ENCODE results near the gene ZBTB34.

Gene ZBTB34

DNA sequence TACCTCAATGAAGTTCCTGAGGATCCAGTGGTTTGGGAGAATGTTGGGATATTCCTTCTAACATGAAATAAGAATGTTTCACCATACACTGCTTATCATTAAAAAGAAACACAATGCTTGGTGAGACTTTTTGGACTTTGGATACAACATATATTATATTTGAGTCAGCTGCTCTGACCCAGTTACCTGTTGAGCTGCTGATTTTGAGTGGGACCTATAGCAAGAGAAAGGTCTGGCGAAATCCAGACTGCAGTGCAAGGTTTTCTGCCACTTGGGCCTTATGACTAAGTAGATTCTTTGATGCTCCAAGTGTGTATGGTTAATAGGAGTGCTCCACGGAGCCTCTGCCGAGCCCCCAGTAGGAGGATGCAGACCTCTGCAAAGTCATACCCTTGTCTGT is 44.1 kb downstream of the ZBTB34 start:
- Histone ChIP-seq H3K27ac (ENCODE audit: low read depth, low read length, poor library complexity, severe bottlenecking) (no peak overlapping the region), H3K9me3 (ENCODE audit: low read length) (peaks cover 8% of the 10 kb centered on the region; the same call in 1 of the 2 replicates)

DNA sequence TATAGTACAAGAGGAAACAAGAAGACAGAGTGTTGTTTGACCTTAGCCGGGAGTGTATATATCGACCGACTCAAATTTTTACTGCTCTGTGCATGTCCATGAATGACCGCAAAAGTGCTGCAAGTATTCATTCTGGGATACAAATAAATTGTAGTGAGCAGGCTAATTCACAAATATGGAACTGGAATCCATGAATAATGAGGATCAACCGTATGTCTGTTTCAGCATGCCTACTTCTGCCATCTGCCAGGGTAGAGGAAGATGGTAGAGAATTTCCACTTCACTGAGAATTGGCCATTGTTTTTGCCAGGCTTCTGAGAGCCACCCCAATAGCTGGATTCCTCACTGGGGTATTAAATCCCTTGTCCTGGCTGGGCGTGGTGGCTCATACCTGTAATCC is 45.7 kb downstream of the ZBTB34 start:
- H3K27ac ChIP-seq (ENCODE audit: low read depth, low read length, poor library complexity, severe bottlenecking): no peak overlapping the region
- H3K9ac ChIP-seq (ENCODE audit: low read length): no peak overlapping the region
- no peak overlapping the region for H2AFZ ChIP-seq (ENCODE audit: low read length)
- H3K27me3 ChIP-seq (ENCODE audit: insufficient read depth, low read length): peaks cover 8% of the 10 kb centered on the region; the same call in 1 of the 2 replicates
- peaks cover 6% of the 10 kb centered on the region; the same call in 1 of the 2 replicates for H3K9me3 ChIP-seq (ENCODE audit: low read length)
- no peaks in the 10 kb centered on the region for H3K9me2 ChIP-seq (ENCODE audit: low read depth, low read length)
- TF ChIP-seq EZH2 (IDR thresholded peaks at IDR 0.05; ENCODE audit: borderline replicate concordance, low read length): no peak
- H3F3A ChIP-seq (ENCODE audit: insufficient read depth, low read length): no peaks in the 10 kb centered on the region
- H3K4me1 ChIP-seq (ENCODE audit: insufficient read depth, low read length, severe bottlenecking): no peaks in the 10 kb centered on the region
- H3K36me3 ChIP-seq (ENCODE audit: insufficient read depth, low read length): peaks cover 1% of the 10 kb centered on the region; the same call in 1 of the 2 replicates
- H3K79me2 ChIP-seq (ENCODE audit: insufficient read depth, low read length): no peaks in the 10 kb centered on the region
- no peaks in the 10 kb centered on the region for H4K20me1 ChIP-seq (ENCODE audit: insufficient read depth, low read length)
- no peak overlapping the region for H3K4me2 ChIP-seq (ENCODE audit: low read length)
- H3K4me3 ChIP-seq (ENCODE audit: low read depth, low read length, poor library complexity, severe bottlenecking): no peak overlapping the region

More for the DNA sequence above, 44.1 kb downstream of the ZBTB34 start:
- Histone ChIP-seq H3K36me3 (ENCODE audit: insufficient read depth, low read length) (peaks cover 4% of the 10 kb centered on the region; the same call in 1 of the 2 replicates), H2AFZ (ENCODE audit: low read length) (no peak overlapping the region), H3K27me3 (ENCODE audit: insufficient read depth, low read length) (peaks cover 9% of the 10 kb centered on the region; the same call in 1 of the 2 replicates), H4K20me1 (ENCODE audit: insufficient read depth, low read length) (no peaks in the 10 kb centered on the region), H3K4me1 (ENCODE audit: insufficient read depth, low read length, severe bottlenecking) (no peaks in the 10 kb centered on the region), H3K79me2 (ENCODE audit: insufficient read depth, low read length) (no peaks in the 10 kb centered on the region), H3K4me2 (ENCODE audit: low read length) (no peak overlapping the region), H3K4me3 (ENCODE audit: low read depth, low read length, poor library complexity, severe bottlenecking) (no peak overlapping the region), H3K9me2 (ENCODE audit: low read depth, low read length) (no peaks in the 10 kb centered on the region), H3F3A (ENCODE audit: insufficient read depth, low read length) (no peaks in the 10 kb centered on the region), H3K9ac (ENCODE audit: low read length) (no peak overlapping the region)
- no peak for TF ChIP-seq EZH2 (IDR thresholded peaks at IDR 0.05; ENCODE audit: borderline replicate concordance, low read length)
- TF ChIP-seq, protein P1, sequence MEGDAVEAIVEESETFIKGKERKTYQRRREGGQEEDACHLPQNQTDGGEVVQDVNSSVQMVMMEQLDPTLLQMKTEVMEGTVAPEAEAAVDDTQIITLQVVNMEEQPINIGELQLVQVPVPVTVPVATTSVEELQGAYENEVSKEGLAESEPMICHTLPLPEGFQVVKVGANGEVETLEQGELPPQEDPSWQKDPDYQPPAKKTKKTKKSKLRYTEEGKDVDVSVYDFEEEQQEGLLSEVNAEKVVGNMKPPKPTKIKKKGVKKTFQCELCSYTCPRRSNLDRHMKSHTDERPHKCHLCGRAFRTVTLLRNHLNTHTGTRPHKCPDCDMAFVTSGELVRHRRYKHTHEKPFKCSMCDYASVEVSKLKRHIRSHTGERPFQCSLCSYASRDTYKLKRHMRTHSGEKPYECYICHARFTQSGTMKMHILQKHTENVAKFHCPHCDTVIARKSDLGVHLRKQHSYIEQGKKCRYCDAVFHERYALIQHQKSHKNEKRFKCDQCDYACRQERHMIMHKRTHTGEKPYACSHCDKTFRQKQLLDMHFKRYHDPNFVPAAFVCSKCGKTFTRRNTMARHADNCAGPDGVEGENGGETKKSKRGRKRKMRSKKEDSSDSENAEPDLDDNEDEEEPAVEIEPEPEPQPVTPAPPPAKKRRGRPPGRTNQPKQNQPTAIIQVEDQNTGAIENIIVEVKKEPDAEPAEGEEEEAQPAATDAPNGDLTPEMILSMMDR (IDR thresholded peaks at IDR 0.05; ENCODE audit: low read length): no peak

DNA sequence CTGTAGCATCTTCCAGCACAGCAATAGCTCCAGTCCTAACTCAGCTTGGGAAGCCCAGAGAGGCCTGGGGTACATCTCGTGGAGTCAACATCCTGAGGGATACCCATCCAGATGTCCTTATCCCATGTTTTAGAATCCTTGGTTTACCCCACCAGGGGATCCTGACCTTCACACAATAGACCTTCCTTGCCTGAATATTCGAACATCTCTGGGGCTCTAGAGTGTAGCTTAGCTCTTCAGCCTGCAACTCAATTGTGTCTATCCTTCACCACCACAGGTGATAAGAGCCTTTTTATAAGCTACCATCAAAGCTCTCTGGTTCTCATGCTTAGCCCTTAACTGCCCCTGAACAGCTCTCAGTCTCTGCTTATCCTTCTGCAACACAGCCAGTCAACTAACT is 46.6 kb downstream of the ZBTB34 start:
- H4K20me1 ChIP-seq (ENCODE audit: insufficient read depth, low read length): no peaks in the 10 kb centered on the region
- no peaks in the 10 kb centered on the region for H3K36me3 ChIP-seq (ENCODE audit: insufficient read depth, low read length)
- no peak overlapping the region for H3K9ac ChIP-seq (ENCODE audit: low read length)
- H3K27me3 ChIP-seq (ENCODE audit: insufficient read depth, low read length): peaks cover 2% of the 10 kb centered on the region; the same call in 1 of the 2 replicates
- H3F3A ChIP-seq (ENCODE audit: insufficient read depth, low read length): no peaks in the 10 kb centered on the region
- H2AFZ ChIP-seq (ENCODE audit: low read length): no peak overlapping the region
- TF ChIP-seq, protein P1 (IDR thresholded peaks at IDR 0.05; ENCODE audit: low read length): no peak
- TF ChIP-seq EZH2 (IDR thresholded peaks at IDR 0.05; ENCODE audit: borderline replicate concordance, low read length): no peak
- no peaks in the 10 kb centered on the region for H3K9me2 ChIP-seq (ENCODE audit: low read depth, low read length)
- no peak overlapping the region for H3K4me2 ChIP-seq (ENCODE audit: low read length)
- H3K4me3 ChIP-seq (ENCODE audit: low read depth, low read length, poor library complexity, severe bottlenecking): no peak overlapping the region
- no peaks in the 10 kb centered on the region for H3K79me2 ChIP-seq (ENCODE audit: insufficient read depth, low read length)
- no peaks in the 10 kb centered on the region for H3K4me1 ChIP-seq (ENCODE audit: insufficient read depth, low read length, severe bottlenecking)
- H3K27ac ChIP-seq (ENCODE audit: low read depth, low read length, poor library complexity, severe bottlenecking): no peak overlapping the region
- H3K9me3 ChIP-seq (ENCODE audit: low read length): no peaks in the 10 kb centered on the region
